Measurements from ENCODE around the gene EFCAB13.

DNA sequence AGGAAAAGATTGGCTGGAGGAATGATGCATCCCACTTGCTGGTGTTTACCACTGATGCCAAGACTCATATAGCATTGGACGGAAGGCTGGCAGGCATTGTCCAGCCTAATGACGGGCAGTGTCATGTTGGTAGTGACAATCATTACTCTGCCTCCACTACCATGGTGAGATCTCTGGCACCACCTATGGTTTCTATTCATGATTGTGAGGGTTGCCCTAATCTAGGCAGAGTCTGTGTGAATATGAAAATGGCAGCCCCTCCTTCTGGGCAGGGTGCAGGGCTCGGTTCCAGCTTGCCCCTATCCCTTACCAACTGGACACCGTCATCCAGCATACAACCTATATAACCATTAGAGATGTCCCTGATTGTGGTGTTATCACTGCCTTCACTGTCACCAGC is 36.7 kb upstream of the EFCAB13 start:
- TF ChIP-seq CTCF (IDR thresholded peaks at IDR 0.05; ENCODE audit: low read depth, low read length, missing input control) (no peak), TAF1 (conservative IDR thresholded peaks at IDR 0.05) (no peak), REST (IDR thresholded peaks at IDR 0.05) (no peak), EGR1 (IDR thresholded peaks at IDR 0.05; ENCODE audit: low read depth in 2 of 2) (no peak), HNF4A (conservative IDR thresholded peaks at IDR 0.05) (no peak), GABPA (IDR thresholded peaks at IDR 0.05 in 1 of 2, conservative IDR thresholded peaks at IDR 0.05 in 1 of 2) (no peak), SP1 (IDR thresholded peaks at IDR 0.05) (no peak), RAD21 (IDR thresholded peaks at IDR 0.05) (no peak), YY1 (IDR thresholded peaks at IDR 0.05) (no peak), FOXA1 (IDR thresholded peaks at IDR 0.05) (no peak), NR2F2 (IDR thresholded peaks at IDR 0.05) (no peak), JUND (IDR thresholded peaks at IDR 0.05) (no peak)
- TF ChIP-seq, protein P1, sequence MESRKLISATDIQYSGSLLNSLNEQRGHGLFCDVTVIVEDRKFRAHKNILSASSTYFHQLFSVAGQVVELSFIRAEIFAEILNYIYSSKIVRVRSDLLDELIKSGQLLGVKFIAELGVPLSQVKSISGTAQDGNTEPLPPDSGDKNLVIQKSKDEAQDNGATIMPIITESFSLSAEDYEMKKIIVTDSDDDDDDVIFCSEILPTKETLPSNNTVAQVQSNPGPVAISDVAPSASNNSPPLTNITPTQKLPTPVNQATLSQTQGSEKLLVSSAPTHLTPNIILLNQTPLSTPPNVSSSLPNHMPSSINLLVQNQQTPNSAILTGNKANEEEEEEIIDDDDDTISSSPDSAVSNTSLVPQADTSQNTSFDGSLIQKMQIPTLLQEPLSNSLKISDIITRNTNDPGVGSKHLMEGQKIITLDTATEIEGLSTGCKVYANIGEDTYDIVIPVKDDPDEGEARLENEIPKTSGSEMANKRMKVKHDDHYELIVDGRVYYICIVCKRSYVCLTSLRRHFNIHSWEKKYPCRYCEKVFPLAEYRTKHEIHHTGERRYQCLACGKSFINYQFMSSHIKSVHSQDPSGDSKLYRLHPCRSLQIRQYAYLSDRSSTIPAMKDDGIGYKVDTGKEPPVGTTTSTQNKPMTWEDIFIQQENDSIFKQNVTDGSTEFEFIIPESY (IDR thresholded peaks at IDR 0.05), result no peak
- TF ChIP-seq, protein P2, sequence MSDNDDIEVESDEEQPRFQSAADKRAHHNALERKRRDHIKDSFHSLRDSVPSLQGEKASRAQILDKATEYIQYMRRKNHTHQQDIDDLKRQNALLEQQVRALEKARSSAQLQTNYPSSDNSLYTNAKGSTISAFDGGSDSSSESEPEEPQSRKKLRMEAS (IDR thresholded peaks at IDR 0.05), result no peak

Data from liver (tissue), 3 donors.